Measurements from ENCODE around the gene PRDM16.

- no peak for TF ChIP-seq CTCF (IDR thresholded peaks at IDR 0.05)
- TF ChIP-seq EP300 (IDR thresholded peaks at IDR 0.05) = no peak
These were observed 59.6 kb downstream of the PRDM16 start for GRCh38 chr1:3128431-3129132.
